GM12801 (cell line): ENCODE results near the gene BTBD7.

ENCODE experiments used
- TF ChIP-seq, protein P1 (sequence below): IDR thresholded peaks from one replicate; pipeline ENCODE4 v1.5.1; 2011; ENCODE audit warnings: control low read depth; ENCODE audit not compliant: insufficient read length; ENCODE audit errors: extremely low read depth

Gene BTBD7

DNA sequence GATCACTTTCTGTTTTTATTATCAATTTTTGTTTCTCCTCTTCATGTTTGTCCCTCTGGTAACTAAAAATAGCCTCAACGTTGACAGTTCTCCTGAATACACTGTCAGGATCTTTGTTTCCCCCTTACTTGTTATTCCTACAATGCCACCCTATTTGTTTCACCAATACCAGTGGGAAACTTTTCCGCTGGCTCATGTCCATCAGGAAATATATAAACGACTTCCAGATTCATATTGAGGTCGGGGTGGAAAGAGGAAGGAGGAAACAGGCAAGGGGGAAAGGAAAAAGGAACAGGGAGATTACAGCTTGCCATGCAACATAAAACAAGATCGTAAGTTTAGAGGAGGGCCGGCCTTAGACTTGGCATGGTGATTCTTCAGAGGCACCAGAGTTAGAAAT lies 61.7 kb downstream of the BTBD7 start:
- TF ChIP-seq, protein P1, sequence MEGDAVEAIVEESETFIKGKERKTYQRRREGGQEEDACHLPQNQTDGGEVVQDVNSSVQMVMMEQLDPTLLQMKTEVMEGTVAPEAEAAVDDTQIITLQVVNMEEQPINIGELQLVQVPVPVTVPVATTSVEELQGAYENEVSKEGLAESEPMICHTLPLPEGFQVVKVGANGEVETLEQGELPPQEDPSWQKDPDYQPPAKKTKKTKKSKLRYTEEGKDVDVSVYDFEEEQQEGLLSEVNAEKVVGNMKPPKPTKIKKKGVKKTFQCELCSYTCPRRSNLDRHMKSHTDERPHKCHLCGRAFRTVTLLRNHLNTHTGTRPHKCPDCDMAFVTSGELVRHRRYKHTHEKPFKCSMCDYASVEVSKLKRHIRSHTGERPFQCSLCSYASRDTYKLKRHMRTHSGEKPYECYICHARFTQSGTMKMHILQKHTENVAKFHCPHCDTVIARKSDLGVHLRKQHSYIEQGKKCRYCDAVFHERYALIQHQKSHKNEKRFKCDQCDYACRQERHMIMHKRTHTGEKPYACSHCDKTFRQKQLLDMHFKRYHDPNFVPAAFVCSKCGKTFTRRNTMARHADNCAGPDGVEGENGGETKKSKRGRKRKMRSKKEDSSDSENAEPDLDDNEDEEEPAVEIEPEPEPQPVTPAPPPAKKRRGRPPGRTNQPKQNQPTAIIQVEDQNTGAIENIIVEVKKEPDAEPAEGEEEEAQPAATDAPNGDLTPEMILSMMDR, result no peak

DNA sequence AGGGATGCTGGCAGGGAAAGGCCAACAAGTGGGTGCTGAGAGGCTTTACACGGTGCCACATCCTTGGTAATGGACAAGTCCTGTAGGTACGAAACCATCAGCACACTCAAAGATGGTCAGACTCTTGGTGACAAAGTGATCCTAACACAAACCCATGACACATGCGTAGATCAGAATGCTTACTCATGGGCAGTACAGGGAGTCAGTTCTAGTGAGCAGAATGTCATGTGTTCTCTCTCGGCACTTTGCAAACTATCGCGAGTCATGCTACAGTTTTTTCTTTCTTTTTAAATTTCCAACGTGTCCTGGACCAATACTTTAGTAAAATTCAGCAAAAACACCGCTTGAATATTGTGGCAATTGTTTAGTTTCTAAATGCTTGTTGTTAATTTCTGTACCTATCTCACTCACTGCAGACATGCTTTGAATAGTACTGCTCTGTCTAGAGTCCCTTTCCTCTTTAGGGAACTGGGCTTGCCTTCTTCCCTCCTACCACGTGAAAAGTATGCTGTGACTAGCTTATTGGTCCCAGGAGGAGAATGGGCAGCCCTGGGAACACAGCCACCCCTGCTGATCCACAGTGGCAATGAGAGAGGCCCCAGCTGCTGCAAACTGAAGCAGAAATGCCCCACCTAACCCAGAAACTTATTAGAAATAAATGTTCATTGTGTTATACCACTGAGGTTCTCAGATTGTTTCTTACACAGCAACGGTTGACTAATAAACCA lies 63.3 kb downstream of the BTBD7 start:
- TF ChIP-seq, protein P1, result no peak

DNA sequence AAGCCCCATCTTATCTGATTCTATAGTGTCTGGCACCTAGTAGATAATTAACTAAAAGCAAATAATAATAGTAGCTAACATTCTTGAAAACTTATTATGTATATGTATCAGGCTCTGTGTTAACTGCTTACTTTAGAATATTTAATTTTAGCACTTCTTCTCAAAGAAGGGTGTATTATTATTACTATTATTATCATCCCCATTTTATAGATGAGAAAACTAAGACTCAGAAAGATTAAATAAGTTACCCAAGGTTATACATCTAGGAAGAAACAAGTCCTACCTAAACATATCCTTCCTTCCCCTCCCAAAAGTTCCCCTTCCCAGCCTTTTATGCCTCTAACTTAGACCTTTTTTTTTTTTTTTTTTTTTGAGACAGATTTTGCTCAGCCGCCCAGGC lies 64.4 kb downstream of the BTBD7 start:
- TF ChIP-seq, protein P1, result no peak

DNA sequence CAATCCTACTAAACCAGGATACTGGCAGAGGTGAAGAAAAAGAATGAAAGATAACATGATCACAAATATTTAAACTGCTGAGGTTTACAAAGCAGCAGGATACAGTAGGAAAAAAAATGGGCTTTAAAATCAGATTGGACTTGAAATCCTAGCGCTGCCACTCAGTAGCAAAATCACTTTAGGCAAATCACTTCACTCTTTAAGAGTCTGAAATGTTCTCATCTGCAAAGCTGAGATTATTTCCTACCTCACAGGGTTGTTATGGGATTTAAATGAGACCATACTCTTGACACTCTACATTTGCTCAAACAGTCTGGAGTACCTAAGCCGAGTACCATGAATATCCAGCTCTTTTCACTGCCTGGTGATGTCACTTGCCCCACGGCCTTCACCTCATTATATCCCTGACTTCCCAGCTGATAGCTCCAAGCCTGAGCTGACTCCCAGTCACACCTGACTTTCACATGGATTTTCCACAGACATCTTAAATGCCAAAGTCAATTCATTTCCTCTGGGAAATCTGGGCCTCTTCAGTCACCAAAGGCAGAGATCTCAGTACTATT lies 65.6 kb downstream of the BTBD7 start:
- TF ChIP-seq, protein P1, result no peak

DNA sequence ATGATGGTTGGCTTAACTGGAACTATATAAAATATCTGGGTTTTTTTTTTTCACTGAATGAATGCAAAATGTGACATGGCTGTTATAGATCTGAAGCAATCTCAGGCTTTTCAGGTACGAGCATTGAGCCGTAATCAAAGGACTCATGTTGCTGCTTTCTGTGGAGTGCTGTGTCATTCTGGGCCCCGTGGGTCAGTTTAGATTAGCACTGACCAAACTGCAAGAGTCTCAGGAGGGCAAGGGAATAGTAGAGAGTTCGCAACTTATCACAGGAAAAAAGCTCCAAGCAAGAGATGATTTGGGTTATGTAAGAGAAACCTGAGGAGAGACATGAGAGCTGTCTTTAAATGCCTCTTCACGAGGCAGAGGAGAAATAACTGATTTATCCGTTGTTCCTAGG lies 66.7 kb downstream of the BTBD7 start:
- TF ChIP-seq, protein P1, result no peak

DNA sequence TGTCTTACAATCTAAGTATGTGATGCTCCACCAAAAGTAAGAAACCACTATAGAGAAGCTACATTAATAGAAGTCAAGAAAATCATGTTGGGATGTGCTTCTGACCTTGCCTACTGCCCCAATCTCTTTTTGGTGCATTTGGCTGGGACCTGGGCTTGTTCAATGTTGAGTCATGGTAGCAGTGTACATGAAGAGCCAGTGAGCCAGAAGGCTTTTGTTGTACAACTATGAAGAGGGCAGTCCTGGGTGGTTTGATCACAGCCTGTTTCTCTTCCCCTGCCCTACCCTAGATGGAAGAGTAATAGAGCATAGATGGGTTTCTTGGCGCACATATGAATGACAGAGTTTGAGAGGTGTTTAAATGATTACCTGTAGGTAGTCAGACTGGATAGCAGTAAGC lies 69.4 kb downstream of the BTBD7 start:
- TF ChIP-seq, protein P1, result no peak

DNA sequence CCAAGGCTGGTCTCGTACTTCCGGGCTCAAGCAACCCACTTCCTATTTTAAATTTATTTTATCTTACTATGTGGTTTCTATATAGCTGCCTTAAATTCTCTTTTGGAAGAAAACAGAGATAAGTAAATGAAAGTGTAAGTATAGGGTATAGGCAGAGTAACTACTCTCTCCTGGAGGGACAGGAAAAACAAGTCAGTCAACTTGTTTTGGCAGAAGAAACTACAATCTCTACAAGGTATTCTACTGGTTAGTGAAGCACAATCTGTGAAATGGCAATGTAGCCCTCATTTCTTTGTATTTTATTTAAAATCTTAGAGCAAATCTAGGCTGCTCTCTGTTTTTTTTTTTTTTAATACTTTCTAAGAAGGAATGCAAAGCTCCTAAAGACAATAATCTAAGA lies 70.4 kb downstream of the BTBD7 start:
- TF ChIP-seq, protein P1, result no peak
